Measurements from ENCODE around the gene TMEM272.

TMEM272 gene

DNA sequence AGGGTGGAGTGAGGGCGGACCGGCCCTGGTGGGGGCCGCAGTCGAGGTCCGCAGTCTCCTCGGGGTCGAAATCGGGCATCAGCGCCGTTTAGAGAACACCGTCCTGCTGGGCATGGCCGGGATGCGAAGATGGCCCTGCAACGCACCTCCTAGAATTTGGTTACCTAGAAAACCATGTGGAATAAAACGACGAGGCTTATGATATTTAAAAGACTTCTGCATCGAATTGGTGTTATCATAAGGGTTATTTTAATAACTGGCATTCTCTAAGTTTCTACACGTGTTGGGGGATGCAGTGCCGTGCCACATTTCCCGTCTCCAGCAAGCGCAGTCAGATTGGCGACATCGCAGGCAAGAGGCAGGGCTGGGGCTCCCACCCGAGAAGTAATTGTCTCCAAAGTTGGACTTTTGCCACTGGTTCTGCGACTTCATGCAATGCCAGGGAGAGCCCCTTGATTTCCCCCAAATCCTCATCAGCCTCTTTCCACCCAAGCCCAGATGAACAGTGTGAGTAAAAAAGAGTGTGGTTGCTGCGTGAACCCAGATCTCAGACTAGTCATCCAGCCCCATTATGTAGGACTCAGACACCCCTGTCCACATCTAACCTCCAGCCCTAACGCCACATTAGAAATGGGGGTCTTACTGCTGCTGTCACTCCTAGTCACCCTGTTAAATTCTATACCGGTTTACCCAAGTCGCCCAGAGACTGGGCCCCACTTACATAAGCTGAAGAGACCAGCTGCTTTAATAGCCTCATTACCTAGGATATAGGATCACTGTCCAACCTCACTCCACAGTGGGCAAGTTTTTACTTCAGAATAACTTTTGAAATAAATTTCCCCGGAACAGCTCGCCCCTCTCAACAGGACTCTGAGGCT lies 40.4 kb downstream of the TMEM272 start:
- peak; percentile 36 to 40 for DNase-seq

DNA sequence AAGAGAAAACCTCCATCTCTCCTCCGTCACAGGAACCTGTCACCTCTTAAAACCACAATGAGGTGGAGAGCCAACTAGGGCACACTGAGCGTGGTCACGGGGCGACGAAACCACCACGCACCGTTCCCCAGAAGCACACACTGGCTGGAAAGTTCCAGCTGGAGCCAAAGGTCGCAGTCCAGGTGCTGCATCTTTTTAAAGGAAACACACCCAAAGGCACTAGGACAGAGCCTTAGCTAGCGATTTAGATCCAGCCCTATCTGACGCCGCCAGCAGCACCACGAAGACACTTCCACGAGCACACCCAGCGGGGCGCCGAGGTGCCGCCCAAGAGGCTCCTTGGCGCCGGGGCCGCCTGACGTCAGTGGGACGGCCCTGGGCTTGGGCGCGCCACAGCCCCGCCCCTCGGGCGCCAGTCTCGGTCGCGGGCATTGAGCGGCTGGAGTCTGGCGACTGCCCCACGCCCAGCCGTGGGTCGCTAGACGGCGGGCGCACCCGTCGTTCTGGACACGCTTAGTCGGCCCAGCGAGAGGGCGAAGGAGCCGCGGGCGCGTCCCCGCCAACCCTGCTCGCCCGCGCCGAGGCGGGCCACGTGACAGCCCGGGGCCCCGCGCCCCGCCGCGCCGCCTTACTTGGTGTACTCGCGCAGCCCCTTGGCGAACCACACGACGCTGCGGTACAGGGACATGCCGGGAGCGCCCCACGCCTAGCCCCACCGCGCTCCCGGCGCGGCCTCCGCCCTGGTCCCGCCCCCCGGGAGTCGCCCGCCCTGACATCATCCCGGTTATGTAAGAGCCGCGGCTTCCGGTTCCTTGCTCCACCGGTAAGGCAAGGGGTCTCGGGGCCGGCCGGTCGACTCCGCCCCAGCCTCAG lies 41.3 kb downstream of the TMEM272 start, which contains the start of gene DHRS12:
TSS of gene DHRS12 (minus strand) at position 742 of the 873 bp plus-strand sequence. CDS start 4,504 bp downstream, outside the sequence.
- peak; percentile 80 to 84 for DNase-seq

DNA sequence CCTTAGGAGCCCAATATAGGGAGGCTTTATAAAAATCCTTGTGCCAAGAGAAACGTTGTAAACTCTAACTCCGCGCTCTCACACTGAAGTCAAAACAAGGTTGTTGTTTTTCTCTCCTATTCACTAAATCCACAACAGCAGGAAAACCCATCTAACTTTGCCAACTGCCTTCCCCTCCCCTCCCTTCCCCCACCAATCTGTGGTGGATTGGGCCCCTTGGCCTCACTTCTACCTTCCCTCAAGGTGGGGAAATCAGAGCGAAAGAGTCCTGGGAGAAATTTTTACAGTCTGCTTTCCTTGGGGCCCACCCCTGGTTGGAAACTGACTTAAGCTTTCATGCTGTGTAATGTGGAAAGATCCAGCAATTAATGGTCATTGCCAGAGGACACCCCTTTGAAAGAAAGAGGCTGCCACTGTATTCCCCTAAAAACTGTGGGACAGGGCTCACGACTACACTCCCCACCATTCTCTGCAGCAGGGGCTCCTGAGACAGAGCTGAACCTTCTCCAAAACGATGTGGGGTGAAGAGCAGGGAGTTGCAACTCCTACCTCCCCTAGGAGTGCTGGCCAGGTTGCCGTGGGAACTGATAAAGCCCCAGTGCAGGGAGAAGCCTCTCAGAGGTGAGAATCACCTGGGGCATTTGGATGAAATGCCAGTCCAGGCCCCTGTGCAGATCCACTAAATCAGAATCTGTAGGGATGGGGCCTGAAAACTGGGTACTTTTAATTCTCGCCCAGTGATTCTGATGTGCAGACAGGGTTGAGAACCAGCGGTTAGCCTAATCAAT lies 42.2 kb downstream of the TMEM272 start:
- no peak for DNase-seq

DNA sequence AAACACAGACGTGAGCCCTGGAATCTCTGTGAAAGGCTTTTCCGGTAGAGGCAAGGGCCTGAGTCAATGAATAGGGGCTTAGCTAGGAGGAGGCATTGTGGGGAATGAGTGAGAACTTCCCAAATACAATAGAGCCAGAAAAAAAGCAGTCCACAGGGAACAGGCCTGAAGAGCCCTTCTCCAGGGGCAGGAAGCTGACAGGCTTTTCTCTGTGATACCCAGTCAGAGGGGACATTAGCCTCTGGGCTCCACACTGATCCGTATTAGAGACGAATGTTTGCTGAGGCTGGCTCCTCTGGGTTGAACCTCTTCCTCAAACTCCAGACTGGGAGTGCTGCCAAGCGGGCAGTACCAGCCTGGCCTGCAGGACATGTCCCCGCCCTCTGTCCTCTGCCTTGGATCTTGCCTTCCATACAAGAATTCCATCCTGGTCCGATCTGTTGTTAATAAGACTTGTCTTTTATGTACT lies 43.3 kb downstream of the TMEM272 start:
- no peak for DNase-seq

DNA sequence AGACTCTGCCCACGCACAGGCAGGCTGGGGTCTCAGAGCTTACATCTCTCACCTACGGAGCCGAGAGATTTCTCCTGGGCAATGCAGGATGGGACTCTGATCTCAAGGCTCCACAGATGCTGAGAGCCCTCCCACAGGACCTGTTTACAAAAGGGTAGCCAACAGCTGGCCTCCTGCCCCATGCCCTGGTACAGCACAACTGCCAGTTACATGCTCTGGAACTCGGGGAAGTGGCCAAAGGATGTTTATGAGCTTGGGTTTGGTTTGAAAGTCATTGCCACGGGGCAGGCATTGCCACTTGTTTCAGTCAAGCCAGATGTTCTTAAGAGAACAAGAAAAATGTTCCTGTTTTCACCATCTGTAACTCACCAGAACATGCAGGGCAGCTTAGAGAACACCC lies 44.5 kb downstream of the TMEM272 start:
- no peak for DNase-seq

DNA sequence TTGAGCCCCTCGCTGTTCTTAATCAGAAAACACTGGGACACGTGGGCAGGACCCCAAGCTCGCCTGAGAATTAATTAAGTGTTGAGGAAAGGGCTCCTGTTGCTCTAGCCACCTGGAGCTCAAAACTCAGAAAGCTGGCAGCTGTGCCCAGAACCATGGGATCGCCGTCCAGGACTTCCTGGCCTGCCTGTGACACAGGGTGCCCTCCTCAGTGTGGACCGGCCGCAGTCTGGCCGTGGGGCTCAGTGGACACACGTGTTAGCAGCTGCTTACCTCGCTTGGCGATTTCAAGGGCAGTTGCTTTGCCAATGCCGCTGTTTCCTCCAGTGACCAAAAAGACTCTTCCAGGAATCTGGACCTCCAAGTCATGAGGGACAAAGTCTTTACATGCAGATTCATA lies 45.7 kb downstream of the TMEM272 start:
- no peak for DNase-seq

DNA sequence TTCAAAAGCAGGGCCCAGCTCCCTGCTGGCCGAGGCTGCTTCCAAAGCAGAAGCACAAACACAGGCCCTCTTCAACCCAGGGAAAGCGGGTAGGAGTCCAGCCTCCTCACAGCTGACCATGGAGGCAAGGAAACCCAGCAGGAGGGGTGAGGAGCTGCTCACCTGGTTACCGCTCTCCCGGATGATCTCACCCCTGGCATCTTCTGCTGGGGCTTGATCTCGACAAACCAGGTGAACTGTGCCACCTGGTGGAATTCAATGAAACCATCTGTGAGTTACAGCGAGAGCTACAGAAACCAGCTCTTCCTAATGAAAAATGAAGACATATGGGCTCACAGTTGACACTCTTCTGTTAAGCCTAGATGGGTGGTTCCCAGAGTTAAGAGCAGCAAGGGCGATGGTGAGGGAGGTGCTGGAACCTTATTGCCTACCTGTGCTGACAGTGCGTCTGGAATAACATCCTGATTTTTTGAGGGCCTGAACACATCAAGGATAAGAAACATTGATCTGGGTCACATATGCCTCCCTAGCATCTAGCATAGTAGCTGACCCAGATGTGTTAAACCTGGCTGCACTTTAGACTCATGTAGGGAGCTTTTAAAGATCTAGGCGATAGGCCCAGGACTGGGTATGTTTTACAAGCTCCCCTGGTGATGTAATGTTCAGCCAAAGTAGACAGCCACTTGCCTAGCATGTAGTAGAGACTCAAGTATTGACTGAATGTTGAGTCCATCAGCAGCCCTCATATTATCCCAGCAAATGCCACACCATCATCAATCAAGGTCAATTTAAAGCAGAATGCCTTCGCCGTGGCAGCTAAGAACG lies 47.1 kb downstream of the TMEM272 start:
- DNase-seq: peak; percentile 42 to 67

DNA sequence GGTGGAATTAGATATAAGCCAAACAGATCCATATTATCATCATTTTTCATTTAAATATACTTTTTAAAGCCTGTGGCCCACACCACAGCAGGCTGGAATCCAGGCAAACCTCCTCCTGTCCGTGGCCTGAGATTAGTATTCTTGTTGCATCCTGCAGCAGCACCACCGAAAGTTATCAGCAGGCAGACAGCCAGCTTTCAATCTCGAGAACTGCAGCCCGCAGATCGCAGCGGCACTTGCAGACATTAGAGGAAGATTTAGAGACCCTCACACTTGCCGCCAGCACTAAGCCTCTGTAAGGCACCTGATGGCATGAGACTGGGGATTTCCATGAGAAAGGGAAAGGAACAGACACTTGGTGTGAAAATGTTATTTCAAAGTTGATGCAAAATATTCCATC lies 48.4 kb downstream of the TMEM272 start:
- DNase-seq: no peak

DNA sequence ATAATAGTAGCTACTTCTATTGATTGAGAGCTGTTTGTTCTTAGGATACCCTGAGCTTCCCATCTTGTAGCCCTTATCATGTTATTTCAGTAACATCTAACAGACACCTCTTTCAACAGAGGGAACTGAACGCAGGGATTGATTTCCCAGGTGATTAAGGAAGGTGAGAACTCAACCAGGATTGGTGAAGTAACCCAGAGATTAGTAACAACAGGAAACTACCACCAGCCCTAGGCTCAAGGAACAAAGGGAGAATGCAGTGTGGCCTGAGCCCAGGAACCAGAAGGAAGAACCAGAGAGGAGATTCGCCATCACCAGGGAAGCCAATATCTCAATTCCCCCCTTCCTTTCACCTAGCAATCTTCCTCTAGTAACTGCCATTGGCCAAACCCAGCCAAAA lies 49.6 kb downstream of the TMEM272 start:
- no peak for DNase-seq

DNA sequence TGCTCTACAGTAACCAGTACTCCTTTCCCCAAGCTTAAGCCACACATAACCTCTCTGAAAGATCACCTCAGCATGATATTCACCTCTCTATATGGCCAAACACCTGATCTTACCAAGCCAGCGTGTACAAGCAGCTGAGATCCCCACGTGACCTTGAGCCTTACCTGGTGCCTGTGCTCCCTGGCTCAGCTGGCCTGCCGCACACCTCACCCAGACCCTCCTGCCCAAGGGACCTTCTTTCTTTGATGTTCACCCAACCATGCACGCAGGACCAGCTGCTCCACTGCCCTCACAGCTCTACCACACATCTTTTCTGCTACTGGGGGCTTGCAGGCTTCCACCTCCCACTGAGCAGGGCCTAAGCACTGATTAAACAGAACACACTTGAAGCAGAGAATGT lies 50.0 kb downstream of the TMEM272 start:
- DNase-seq: no peak

DNA sequence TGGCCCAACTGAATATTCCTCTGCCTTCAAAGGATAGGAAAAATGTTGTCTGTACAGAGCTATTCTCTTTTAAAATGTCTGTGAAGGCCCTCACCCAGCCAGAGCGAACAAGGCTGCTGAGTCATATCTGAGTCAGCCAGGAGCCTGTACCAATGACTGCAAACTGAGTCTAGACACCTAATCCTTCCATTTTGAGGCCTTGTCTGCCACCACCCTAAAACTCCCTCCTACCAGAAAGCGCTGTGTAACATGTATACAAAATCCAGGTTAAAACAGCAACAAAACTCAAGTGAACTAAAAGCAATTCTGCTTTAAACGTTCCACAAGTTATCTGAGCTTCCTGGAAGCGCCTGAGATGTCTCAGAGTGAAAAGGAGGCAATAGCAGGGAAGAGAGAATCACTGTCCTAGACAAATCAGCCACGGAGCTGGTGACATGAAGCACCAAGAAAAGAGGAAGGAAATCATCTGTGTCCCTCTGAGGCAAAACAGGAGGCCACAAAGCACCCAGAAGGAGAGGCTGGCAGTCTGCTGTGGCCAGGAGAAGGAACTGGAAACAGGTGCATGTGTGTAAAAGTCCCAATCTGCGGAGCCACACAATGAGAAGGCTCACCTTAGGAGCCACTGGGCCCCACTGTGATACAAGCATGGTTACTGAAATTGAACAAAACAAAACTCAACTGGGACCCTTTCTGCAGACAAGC lies 51.3 kb downstream of the TMEM272 start:
- DNase-seq: peak; percentile 40 to 78

DNA sequence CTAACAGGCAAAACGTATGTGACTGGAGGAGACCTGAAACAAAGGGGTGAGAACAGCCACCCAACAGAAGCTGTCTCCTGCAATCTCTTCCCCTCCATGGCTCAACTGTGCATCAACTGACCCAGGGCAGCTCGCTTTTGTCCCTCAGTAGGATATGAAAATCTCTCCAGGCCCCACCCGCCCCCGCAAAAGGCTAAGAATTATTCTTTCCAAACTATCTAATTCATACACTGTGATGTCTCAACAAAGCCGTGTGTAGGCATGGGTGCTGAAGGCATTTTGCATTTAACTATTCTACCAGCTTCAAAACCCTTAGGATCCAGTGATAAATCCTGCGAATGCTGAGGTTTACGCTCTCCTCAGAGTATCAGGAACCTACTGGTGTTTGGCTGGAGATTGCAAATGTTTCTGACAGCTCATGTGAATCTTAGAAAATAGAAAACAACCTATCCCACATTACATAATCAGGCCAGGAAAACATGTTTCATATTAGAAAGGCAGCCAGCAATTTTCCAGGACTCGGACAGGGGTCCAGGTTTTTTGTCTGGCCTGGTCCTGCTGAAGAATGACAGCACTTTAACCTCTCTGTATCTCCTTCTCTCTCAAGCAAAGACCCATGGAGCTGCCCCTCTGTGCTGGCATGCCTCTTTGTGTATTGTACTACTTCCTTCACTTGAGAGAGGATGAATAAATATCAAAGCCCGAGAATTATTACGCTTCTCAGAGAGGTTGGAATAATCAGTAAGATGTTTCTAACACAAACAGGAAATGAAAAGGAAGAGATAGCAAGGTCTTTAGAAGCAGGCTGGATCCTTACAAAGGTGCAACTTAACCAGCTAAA lies 58.3 kb downstream of the TMEM272 start:
- DNase-seq: no peak

DNA sequence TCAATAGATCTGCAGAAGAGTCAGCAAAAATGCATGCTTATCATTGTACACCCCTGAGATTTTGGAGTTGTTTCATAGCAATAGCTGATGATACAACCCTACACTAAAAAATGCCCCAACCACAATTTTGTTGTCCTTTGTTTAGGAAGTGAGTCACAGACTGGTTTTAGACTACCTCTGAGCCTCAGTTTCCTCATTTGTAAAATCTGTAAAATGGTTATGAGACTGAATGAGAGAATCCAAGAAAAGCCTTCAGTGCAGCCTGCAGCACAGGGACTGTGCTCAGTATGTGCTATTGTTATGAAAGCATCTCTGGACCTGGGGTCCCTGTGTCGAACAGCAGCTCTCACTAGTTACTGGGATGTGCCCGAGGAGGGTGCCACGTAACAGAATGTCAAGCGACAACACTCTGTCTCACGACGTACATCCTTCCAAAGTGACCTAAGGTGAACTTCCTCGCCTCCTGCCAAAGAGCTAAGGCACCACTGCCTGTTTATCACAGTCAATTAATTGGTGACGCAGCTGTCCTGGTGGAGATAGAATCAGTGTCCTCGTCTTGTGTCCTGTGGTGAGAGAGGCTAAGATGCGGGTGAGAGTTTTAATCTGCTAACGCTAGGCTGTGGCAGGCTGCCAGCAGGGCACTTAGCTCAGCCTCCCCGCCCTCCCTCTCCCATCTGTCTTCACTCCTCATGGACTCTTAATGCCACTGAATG lies 59.1 kb downstream of the TMEM272 start:
- DNase-seq: no peak

DNA sequence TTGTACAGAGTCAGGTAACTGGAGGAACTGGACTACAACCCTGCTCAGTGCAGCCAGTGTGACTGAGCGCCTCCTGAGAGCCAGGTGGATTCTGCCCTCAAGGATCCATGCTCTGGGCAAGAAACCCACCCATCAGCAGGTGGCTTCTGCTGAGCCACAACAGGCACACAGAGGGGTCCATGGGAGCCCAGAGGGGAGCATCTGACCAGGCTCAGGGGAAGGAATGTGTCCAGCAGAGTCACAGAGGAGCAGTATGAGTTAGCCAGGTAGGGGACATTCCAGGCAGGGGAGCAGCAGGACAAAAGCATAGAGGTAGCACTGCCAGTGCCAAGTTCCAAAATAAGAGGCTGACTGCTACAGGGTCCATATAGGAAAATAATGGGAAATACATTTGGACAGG lies 60.9 kb downstream of the TMEM272 start:
- DNase-seq: no peak

DNA sequence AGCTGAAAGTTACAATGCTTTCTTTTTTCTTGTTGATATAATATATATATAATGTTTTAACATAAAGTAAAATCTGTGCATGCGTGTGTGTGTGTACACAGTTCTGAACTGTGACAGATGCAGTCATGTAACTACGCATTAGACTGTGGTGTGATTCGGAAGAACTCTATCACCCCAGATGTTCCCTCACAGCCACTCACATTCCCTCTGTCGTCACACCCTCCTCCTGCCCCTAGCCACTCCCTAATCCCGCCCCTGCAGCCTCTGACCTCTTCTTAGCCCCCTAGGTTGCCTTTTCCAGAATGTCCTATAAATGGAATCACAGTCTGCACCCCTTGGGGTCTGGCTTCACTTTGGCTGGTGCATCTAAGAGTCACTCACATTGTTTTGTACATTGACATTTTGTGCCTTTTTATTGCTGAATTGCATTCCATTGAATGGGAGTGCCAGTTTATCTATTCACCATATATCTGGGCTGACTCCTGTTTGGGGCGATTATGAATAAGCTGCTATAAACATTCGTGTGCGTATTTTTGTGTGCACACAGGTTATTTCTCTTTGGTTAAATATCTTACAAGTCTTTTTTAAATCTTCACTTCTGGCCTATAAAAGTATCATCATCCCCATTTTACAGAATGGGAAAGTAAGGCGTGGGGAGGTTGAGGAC lies 61.4 kb downstream of the TMEM272 start:
- no peak for DNase-seq

DNA sequence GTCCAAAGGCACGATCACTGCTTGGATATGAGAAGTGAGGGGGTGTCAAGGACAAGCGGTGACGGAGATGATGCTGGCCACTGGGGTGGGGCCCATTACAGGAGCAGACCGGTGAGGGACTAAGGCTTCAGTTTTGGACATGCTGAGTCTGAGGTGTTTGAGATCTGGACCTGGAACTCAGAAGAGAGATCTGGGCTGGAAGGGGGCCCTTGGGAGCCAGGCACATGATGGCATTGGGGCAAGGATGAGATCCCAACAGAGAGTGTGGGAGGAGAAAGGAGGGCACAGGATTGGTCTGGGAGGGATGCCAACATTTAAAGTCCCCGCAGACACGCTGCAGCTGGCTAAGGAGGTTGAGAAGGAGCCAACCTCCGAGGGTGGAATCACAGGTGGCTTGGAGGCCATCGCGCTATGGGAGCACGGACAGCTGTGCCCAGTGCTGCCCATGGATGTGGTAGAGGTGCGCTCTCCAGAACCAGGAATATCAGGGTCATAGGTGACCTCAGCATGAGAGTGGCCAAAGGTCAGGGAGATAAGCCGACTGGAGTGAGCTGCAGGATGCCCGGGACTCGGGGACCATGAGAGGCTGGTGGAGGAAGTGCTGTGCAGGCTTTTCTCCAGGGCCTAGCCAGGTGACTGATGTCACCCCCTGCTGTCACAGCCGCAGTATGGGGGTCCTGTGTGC lies 62.8 kb downstream of the TMEM272 start:
- no peak for DNase-seq

DNA sequence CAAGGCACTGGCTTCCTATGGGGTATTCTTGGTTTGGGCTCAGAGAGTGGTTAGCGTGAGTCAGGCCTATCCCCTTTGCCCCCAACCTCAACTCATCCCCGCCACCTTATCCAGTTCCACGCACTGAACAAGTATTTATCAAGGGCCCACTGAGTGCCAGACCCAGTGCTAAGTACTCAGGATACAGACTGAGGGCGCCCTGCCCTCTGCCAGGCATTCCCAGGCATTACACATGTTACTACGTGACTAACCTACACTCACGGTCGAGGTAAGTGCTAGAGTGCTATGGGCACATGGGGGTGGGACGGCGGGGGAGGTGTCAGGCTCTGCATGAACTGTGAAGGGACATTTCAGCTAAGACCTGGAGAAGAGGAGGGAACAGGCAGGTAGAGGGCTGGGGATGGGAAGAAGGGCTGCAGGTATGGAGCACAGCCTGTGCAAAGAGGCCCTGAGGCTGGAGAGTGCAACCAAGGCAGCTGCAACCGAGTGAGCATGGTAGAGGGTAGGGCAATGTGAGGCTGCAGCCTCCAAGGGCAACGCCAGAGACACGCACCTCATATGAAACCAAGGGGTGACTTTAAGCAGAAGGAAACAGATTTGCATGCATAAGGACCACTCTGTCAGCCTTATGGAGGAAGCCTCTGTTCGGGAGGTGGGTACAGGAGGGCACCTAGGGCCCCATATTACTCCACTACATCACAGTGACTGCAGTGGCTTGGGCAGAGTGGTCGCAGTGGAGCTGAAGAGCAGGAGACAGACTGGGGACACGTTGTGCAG lies 63.5 kb downstream of the TMEM272 start:
- no peak for DNase-seq

DNA sequence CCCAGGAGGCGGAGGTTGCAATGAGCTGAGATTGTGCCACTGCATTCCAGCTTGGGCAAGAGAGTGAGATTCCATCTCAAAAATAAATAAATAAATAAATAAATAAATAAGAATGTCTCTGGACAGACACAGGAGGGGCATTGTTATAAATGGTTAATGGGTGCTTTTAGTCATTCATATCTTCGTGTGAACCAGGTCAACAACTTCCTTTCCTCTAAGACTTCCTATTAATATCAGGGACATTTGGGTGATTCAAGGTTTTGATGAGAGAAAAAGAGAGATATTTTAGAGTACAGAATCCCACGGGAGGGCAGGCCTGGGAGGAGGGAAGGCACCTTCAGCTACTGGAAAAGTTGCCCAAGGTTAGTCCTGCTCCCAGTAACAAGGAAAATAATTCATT lies 64.9 kb downstream of the TMEM272 start:
- no peak for DNase-seq
